Activated T-cell treated with anti-CD3 and anti-CD28 coated beads for 48 hours (primary cell): Measurements from ENCODE around the gene HCN2.
"Not testable (repeated sequence)": the region's sequence is repeated elsewhere in the genome, so short reads cannot be mapped to it uniquely, and the experiment has no call there.

Experiments used
- DNase-seq: peaks from one replicate; pipeline ENCODE4 v3.0.0-alpha.2; 2020; ENCODE audit warnings: low read depth

HCN2 gene

GRCh38 chr19:621191-621590 is 31.5 kb downstream of the HCN2 start:
- DNase-seq = not testable (repeated sequence)

- DNase-seq = no peak
Measured at GRCh38 chr19:621819-622218, 32.1 kb downstream of the HCN2 start.

- DNase-seq = no peak
Measured at GRCh38 chr19:622666-623065, 33.0 kb downstream of the HCN2 start.

- no peak for DNase-seq
Measured at GRCh38 chr19:623175-623916, 33.7 kb downstream of the HCN2 start.

GRCh38 chr19:623974-624373 is 34.3 kb downstream of the HCN2 start:
- DNase-seq = no peak

GRCh38 chr19:624433-625109 is 34.9 kb downstream of the HCN2 start:
- no peak for DNase-seq

GRCh38 chr19:625257-625656 is 35.6 kb downstream of the HCN2 start:
- DNase-seq = no peak

- DNase-seq = not testable (repeated sequence)
Measured at GRCh38 chr19:626566-626965, 36.9 kb downstream of the HCN2 start.

GRCh38 chr19:628168-628567 is 38.5 kb downstream of the HCN2 start:
- DNase-seq = no peak

- DNase-seq = not testable (repeated sequence)
Measured at GRCh38 chr19:629515-629914, 39.8 kb downstream of the HCN2 start.

GRCh38 chr19:629961-630714 is 40.5 kb downstream of the HCN2 start:
- DNase-seq = no peak

GRCh38 chr19:632579-633067 is 42.9 kb downstream of the HCN2 start:
- DNase-seq = peak; percentile 56

- DNase-seq = peak; percentile 97
Measured at GRCh38 chr19:633068-633785, 43.5 kb downstream of the HCN2 start, which contains the start of gene POLRMT. POLRMT (minus strand) TSS chr19:633537; CDS start chr19:633512, 25 bp downstream.

GRCh38 chr19:633786-634639 is 44.3 kb downstream of the HCN2 start:
- DNase-seq = no peak

- no peak for DNase-seq
Measured at GRCh38 chr19:634975-635652, 45.4 kb downstream of the HCN2 start.

GRCh38 chr19:638906-639252 is 49.2 kb downstream of the HCN2 start:
- DNase-seq = no peak

- DNase-seq = peak; percentile 97
Measured at GRCh38 chr19:639253-640160, 49.8 kb downstream of the HCN2 start, which contains the start of gene FGF22. FGF22 (plus strand) TSS chr19:639879; CDS start chr19:639926, 47 bp downstream.

GRCh38 chr19:640161-640558 is 50.5 kb downstream of the HCN2 start:
- DNase-seq = no peak

GRCh38 chr19:640606-641189 is 51.0 kb downstream of the HCN2 start:
- no peak for DNase-seq
